Measurements from ENCODE around the gene RNLS. TPM values are rescaled to one million over a fixed set of nuclear protein-coding genes. Genes with fewer than 3 reads are reported as not detected.

Gene RNLS
- total RNA-seq, 2 experiments from 2014 or later, result not detected

DNA sequence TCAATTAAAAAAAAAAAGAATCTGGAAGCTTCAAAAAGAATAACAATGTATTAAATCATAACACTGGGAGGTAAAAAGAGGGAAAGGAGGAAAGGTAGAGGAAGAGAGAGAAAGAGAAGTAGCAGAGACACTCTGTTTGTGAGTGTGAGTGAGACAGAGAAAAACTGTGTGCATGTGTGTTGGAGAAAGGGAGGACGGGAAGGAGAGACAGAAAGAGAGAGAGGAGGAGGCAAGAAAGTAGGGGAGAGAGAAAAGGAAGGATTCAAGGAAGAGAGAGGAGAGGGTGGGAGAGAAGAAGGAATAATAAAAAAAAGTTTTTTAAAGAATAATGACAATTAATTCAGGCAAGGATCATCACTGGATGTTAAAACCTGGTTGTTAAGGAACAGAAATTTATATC lies 77.9 kb downstream of the RNLS start:
- Histone ChIP-seq H3K79me2 (ENCODE audit: insufficient read depth, low read depth, low read length) (no peaks in the 10 kb centered on the region), H3K4me2 (ENCODE audit: low read length) (no peak overlapping the region), H3K27ac (ENCODE audit: low read depth, low read length, poor library complexity, severe bottlenecking) (no peak overlapping the region), H3K9me2 (ENCODE audit: insufficient read depth, low read length) (no peaks in the 10 kb centered on the region), H4K20me1 (ENCODE audit: insufficient read depth, low read length) (no peaks in the 10 kb centered on the region), H3K36me3 (ENCODE audit: insufficient read depth, low read length) (no peaks in the 10 kb centered on the region), H3K9me3 (ENCODE audit: low read length) (no peaks in the 10 kb centered on the region), H3K4me1 (ENCODE audit: insufficient read depth, low read length, poor library complexity, severe bottlenecking) (no peaks in the 10 kb centered on the region), H2AFZ (ENCODE audit: low read length) (no peak overlapping the region), H3K4me3 (ENCODE audit: low read depth, low read length, poor library complexity, severe bottlenecking) (no peak overlapping the region)
- no peak for TF ChIP-seq EZH2phosphoT487 (IDR thresholded peaks at IDR 0.05; ENCODE audit: borderline replicate concordance, low read depth, low read length)
- TF ChIP-seq CTCF (conservative IDR thresholded peaks at IDR 0.05; ENCODE audit: low read length), result no peak
- BruUV-seq (replicated peaks), result no TSS peak
- ChIA-PET CTCF (ENCODE audit: unreplicated experiment) (no interaction called here), POLR2A (interaction anchor here (0.7 to 0.8 kb wide), 2 partner anchors 12 to 25 kb away, joined by 3 read pairs; no protein-coding TSS in a partner anchor)
- intact Hi-C loops (cut with micrococcal nuclease; ENCODE audit: unreplicated experiment), result no loop called here
- DNase-seq (ENCODE audit: low spot score), result no peak

DNA sequence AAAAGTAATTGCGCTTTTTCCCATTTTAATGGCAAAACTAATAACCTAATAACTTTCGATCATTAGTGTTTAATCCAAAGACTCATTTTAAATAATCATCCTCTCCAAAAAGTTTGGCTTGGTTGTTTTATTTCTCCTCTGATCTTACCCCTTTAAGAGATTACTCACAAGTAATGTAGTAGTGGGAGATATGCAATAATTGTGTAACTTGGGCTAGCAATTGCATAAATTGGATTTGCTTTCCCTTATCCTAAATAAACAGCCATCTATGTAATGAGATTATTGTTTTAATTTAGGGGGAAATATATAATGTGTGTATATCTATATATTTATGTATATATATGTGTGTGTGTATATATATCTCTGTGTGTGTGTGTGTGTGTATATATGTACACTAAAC lies 82.5 kb downstream of the RNLS start:
- no peak overlapping the region for H3K4me3 ChIP-seq (ENCODE audit: low read depth, low read length, poor library complexity, severe bottlenecking)
- intact Hi-C loops (cut with micrococcal nuclease; ENCODE audit: unreplicated experiment), result no loop called here
- H3K27ac ChIP-seq (ENCODE audit: low read depth, low read length, poor library complexity, severe bottlenecking), result no peak overlapping the region
- POLR2A ChIA-PET, result interaction anchor here (0.6 to 0.9 kb wide), 3 partner anchors 11 to 73 kb away, joined by 3 to 4 read pairs (median 3); no protein-coding TSS in a partner anchor
- BruUV-seq (replicated peaks), result no TSS peak
- H3K9me3 ChIP-seq (ENCODE audit: low read length), result no peaks in the 10 kb centered on the region
- H2AFZ ChIP-seq (ENCODE audit: low read length), result no peak overlapping the region
- no peak for DNase-seq (ENCODE audit: low spot score)
- no peak overlapping the region for H3K4me2 ChIP-seq (ENCODE audit: low read length)
- H4K20me1 ChIP-seq (ENCODE audit: insufficient read depth, low read length), result no peaks in the 10 kb centered on the region
- no peaks in the 10 kb centered on the region for H3K79me2 ChIP-seq (ENCODE audit: insufficient read depth, low read depth, low read length)
- H3K4me1 ChIP-seq (ENCODE audit: insufficient read depth, low read length, poor library complexity, severe bottlenecking), result no peaks in the 10 kb centered on the region
- no peaks in the 10 kb centered on the region for H3K36me3 ChIP-seq (ENCODE audit: insufficient read depth, low read length)
- CTCF ChIA-PET (ENCODE audit: unreplicated experiment), result no interaction called here
- TF ChIP-seq EZH2phosphoT487 (IDR thresholded peaks at IDR 0.05; ENCODE audit: borderline replicate concordance, low read depth, low read length), result no peak
- no peak for TF ChIP-seq CTCF (conservative IDR thresholded peaks at IDR 0.05; ENCODE audit: low read length)
- no peaks in the 10 kb centered on the region for H3K9me2 ChIP-seq (ENCODE audit: insufficient read depth, low read length)

DNA sequence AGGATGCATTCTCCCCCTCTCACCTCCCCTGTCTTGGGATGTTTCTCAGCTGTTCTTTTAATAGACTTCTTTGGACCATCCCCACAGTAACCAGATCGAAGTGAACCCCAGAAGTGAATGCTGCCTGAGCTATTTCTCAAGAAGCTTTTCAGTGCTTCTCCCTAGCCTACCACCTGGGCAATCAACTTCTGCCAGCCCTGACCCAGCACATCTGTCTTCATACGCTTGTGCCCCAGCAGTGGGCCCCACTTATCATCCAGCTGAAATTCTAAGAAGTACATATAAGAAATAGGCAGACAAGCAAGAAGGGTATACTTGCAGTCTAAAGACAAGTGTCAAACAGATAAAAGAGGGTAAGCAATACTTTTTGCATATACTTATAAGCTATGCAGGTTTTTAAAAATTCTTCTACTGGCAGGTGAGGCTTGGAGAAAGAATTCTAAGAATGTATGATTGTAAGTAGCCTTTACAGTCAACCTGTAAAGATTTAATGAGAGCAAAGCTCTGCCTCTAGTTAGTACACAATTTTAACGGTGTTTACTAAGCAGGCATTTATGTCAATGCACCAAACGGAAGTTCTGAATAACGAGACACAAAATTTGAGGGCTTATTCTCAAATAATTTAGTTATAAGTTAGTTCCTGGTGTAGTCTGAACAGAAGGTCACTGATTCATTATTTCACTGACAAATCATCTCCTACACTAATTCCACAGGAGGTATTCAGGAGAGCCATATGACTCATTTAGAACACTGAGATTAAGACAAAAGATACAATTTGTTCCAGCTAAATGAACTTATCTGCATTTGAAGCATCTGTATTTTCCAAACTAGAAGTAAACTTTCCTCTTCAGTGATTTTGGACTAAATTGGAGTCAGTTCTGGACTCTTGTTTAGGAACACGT lies 83.3 kb downstream of the RNLS start:
- no peak overlapping the region for H3K4me2 ChIP-seq (ENCODE audit: low read length)
- BruUV-seq (replicated peaks), result no TSS peak
- H3K9me2 ChIP-seq (ENCODE audit: insufficient read depth, low read length), result no peaks in the 10 kb centered on the region
- no peaks in the 10 kb centered on the region for H3K36me3 ChIP-seq (ENCODE audit: insufficient read depth, low read length)
- no peaks in the 10 kb centered on the region for H4K20me1 ChIP-seq (ENCODE audit: insufficient read depth, low read length)
- TF ChIP-seq CTCF (conservative IDR thresholded peaks at IDR 0.05; ENCODE audit: low read length) (no peak), EZH2phosphoT487 (IDR thresholded peaks at IDR 0.05; ENCODE audit: borderline replicate concordance, low read depth, low read length) (no peak)
- intact Hi-C loops (cut with micrococcal nuclease; ENCODE audit: unreplicated experiment), result no loop called here
- no peak overlapping the region for H3K4me3 ChIP-seq (ENCODE audit: low read depth, low read length, poor library complexity, severe bottlenecking)
- H2AFZ ChIP-seq (ENCODE audit: low read length), result no peak overlapping the region
- ChIA-PET CTCF (ENCODE audit: unreplicated experiment) (no interaction called here), POLR2A (interaction anchor here (0.6 to 1.1 kb wide), 3 partner anchors 10 to 789 kb away, joined by 3 read pairs; no protein-coding TSS in a partner anchor)
- no peaks in the 10 kb centered on the region for H3K9me3 ChIP-seq (ENCODE audit: low read length)
- H3K79me2 ChIP-seq (ENCODE audit: insufficient read depth, low read depth, low read length), result no peaks in the 10 kb centered on the region
- H3K27ac ChIP-seq (ENCODE audit: low read depth, low read length, poor library complexity, severe bottlenecking), result no peak overlapping the region
- H3K4me1 ChIP-seq (ENCODE audit: insufficient read depth, low read length, poor library complexity, severe bottlenecking), result no peaks in the 10 kb centered on the region
- DNase-seq (ENCODE audit: low spot score), result no peak

Measured in OCI-LY7 (cell line).